CD14-positive monocyte (primary cell): Measurements from ENCODE around the gene BRCA2. TPM values are rescaled to one million over a fixed set of nuclear protein-coding genes. Genes with fewer than 3 reads are reported as not detected.

Source experiments
- DNase-seq, 3 donors: peaks; one replicate each; pipeline ENCODE4 v3.0.0-alpha.2; 2011 to 2022
- H2AFZ ChIP-seq: 2 replicates; pipeline ENCODE4 v1.6.0; 2012; ENCODE audit warnings: mild to moderate bottlenecking, low read depth, low read length, inconsistent platforms; ENCODE audit not compliant: insufficient read depth, poor library complexity, severe bottlenecking
- H3K27ac ChIP-seq, 2 donors: 1 replicate in 1 of 2; 2 replicates in 1 of 2; pipeline ENCODE4 v1.5.1; 2012 to 2013; ENCODE audit warnings: low read length in 2 of 2, control low read depth in 1 of 2, inconsistent platforms in 1 of 2, low read depth in 1 of 2, mild to moderate bottlenecking in 1 of 2
- H3K27me3 ChIP-seq, 2 donors: one replicate each; pipeline versions ENCODE4 v1.6.0 to v1.6.1; 2011 to 2013; ENCODE audit warnings: low read length in 2 of 2; ENCODE audit not compliant: control insufficient read depth in 2 of 2, insufficient read depth in 2 of 2
- H3K36me3 ChIP-seq, 2 donors: replicated peaks in 1 of 2; 1 replicate in 1 of 2; 2 replicates in 1 of 2; pipeline versions ENCODE4 v1.5.1 to v1.6.1; 2012 to 2013; ENCODE audit warnings: low read length in 2 of 2, control low read depth in 1 of 2, inconsistent platforms in 1 of 2, mild to moderate bottlenecking in 1 of 2; ENCODE audit not compliant: insufficient read depth in 2 of 2, control insufficient read depth in 1 of 2
- H3K4me1 ChIP-seq, 2 donors: 1 replicate in 1 of 2; 2 replicates in 1 of 2; pipeline versions ENCODE4 v1.5.1 to v1.6.1; 2012 to 2013; ENCODE audit warnings: low read length in 2 of 2, control low read depth in 1 of 2, inconsistent platforms in 1 of 2, mild to moderate bottlenecking in 1 of 2, moderate library complexity in 1 of 2; ENCODE audit not compliant: insufficient read depth in 2 of 2, control insufficient read depth in 1 of 2
- H3K4me2 ChIP-seq: replicated peaks from 2 replicates; pipeline ENCODE3; 2012; ENCODE audit warnings: low read length, moderate library complexity, mild to moderate bottlenecking; ENCODE audit not compliant: poor library complexity, severe bottlenecking; ENCODE audit errors: extremely low read depth
- H3K4me3 ChIP-seq, 3 experiments: fragments of 200-600 bp in 1 of 3; sonication (generic) in 1 of 3; replicated peaks in 1 of 3; 1 replicate in 2 of 3; 2 replicates in 1 of 3; pipeline ENCODE4 v1.5.1; 2011 to 2013; ENCODE audit warnings: low read length in 3 of 3, mild to moderate bottlenecking in 3 of 3, control low read depth in 2 of 3, low read depth in 2 of 3, inconsistent platforms in 1 of 3, moderate library complexity in 1 of 3
- H3K79me2 ChIP-seq: 2 replicates; pipeline ENCODE4 v1.6.0; 2012; ENCODE audit warnings: mild to moderate bottlenecking, control low read depth, inconsistent platforms, low read length, moderate library complexity; ENCODE audit not compliant: insufficient read depth
- H3K9ac ChIP-seq: 2 replicates; pipeline ENCODE4 v1.6.0; 2017; ENCODE audit warnings: low read length, mild to moderate bottlenecking; ENCODE audit not compliant: insufficient read depth, poor library complexity, severe bottlenecking
- H3K9me3 ChIP-seq, 2 donors: replicated peaks in 1 of 2; 1 replicate in 1 of 2; 2 replicates in 1 of 2; pipeline versions ENCODE4 v1.5.1 to v1.6.1; 2012 to 2013; ENCODE audit warnings: low read length in 2 of 2, control low read depth in 1 of 2; ENCODE audit not compliant: control insufficient read depth in 1 of 2, insufficient read depth in 1 of 2
- H4K20me1 ChIP-seq: 2 replicates; pipeline ENCODE4 v1.6.0; 2012; ENCODE audit warnings: mild to moderate bottlenecking, low read length, control low read depth, moderate library complexity; ENCODE audit not compliant: insufficient read depth
- H3K27ac Mint-ChIP-seq, 7 donors: one replicate each; pipeline ENCODE4 v1.8.0; 2020; ENCODE audit warnings: mild to moderate bottlenecking in 7 of 7, mixed read lengths in 7 of 7, moderate library complexity in 6 of 7, inconsistent platforms in 2 of 7
- H3K27me3 Mint-ChIP-seq, 3 donors: one replicate each; pipeline ENCODE4 v1.8.0; 2021 to 2022; ENCODE audit warnings: low read depth in 3 of 3, mild to moderate bottlenecking in 3 of 3, mixed read lengths in 3 of 3, moderate library complexity in 3 of 3, inconsistent platforms in 1 of 3
- H3K36me3 Mint-ChIP-seq, 2 donors: one replicate each; pipeline ENCODE4 v1.8.0; 2020; ENCODE audit warnings: mixed read lengths in 2 of 2, inconsistent platforms in 1 of 2, mild to moderate bottlenecking in 1 of 2
- H3K4me1 Mint-ChIP-seq: one replicate; pipeline ENCODE4 v1.8.0; 2020; ENCODE audit warnings: mild to moderate bottlenecking, mixed read lengths
- H3K4me3 Mint-ChIP-seq, 2 donors: one replicate each; pipeline ENCODE4 v1.8.0; 2020; ENCODE audit warnings: mild to moderate bottlenecking in 2 of 2, mixed read lengths in 2 of 2, moderate library complexity in 1 of 2
- H3K9me3 Mint-ChIP-seq, 7 donors: one replicate each; pipeline ENCODE4 v1.8.0; 2020 to 2022; ENCODE audit warnings: mixed read lengths in 7 of 7, mild to moderate bottlenecking in 6 of 7, moderate library complexity in 6 of 7, inconsistent platforms in 2 of 7
- WGBS: methylation state at CpG from one replicate; pipeline ENCODE4 v1.1.5; 2013; ENCODE audit warnings: missing lambda C conversion rate; ENCODE audit not compliant: insufficient coverage; 5-methylcytosine and 5-hydroxymethylcytosine counted together
- intact Hi-C, 2 donors: fragments of 100-400 bp; cut with micrococcal nuclease; formaldehyde crosslinking; loops; one replicate each; pipeline versions ENCODE4 v1.15.0 to v1.15.1; 2023
- polyA plus RNA-seq, 3 donors: library from polyadenylated mRNA; depleted of rRNA in 1 of 3; unstranded in 2 of 3; stranded (reverse) in 1 of 3; fragments of 300-500 nt in 2 of 3; fragments of >200 nt in 1 of 3; fragmentation: Illumina TruSeq in 2 of 3; gene quantifications; 1 replicate in 2 of 3; 2 replicates in 1 of 3; pipeline ENCODE4 v1.2.3, GENCODE V29; 2012 to 2021
- TF ChIP-seq, protein P1 (sequence below): fragments of 200-600 bp; IDR thresholded peaks from one replicate; pipeline ENCODE4 v1.8.0; 2022; ENCODE audit warnings: antibody characterized with exemption, mild to moderate bottlenecking

Gene BRCA2
- polyA plus RNA-seq, 3 donors: 0.32 to 0.36 (median 0.36) TPM

DNA sequence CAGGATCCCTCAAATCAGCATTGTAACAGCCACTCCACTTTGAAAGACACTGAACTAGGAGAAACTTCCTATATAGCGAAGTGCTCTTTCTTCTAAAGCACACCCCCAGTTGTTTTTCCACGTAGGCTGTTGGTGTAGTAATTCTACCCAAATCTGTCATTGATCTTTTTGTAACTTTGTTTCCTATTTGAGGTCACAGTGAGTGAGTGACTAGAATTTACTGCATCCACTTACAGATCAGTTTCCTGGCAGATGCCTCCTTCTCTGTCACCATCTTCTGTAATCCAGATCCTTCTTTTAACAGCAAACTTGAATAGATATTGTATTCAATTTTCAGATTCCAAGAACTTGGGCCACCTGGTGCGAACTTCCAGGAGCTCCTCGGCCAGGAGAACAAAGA is 15.4 kb upstream of the BRCA2 start:
- Mint-ChIP-seq H3K36me3 (peaks cover 36 to 37% of the 10 kb centered on the region in 2 donors), H3K9me3 (no peaks in the 10 kb centered on the region), H3K4me1 (peaks cover 2% of the 10 kb centered on the region), H3K27me3 (peaks cover 0 to 3% (median 0%) of the 10 kb centered on the region in 3 donors), H3K4me3 (no peak overlapping the region), H3K27ac (no peak overlapping the region)
- TF ChIP-seq, protein P1, sequence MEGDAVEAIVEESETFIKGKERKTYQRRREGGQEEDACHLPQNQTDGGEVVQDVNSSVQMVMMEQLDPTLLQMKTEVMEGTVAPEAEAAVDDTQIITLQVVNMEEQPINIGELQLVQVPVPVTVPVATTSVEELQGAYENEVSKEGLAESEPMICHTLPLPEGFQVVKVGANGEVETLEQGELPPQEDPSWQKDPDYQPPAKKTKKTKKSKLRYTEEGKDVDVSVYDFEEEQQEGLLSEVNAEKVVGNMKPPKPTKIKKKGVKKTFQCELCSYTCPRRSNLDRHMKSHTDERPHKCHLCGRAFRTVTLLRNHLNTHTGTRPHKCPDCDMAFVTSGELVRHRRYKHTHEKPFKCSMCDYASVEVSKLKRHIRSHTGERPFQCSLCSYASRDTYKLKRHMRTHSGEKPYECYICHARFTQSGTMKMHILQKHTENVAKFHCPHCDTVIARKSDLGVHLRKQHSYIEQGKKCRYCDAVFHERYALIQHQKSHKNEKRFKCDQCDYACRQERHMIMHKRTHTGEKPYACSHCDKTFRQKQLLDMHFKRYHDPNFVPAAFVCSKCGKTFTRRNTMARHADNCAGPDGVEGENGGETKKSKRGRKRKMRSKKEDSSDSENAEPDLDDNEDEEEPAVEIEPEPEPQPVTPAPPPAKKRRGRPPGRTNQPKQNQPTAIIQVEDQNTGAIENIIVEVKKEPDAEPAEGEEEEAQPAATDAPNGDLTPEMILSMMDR: no peak
- Histone ChIP-seq H3K9ac (no peak overlapping the region), H3K4me2 (no peak overlapping the region), H3K4me3 (no peak overlapping the region), H3K4me1 (no peaks in the 10 kb centered on the region), H3K27ac (no peak overlapping the region), H3K36me3 (peaks cover 15 to 35% of the 10 kb centered on the region in 2 donors), H2AFZ (no peak overlapping the region), H3K9me3 (no peaks in the 10 kb centered on the region), H3K79me2 (no peaks in the 10 kb centered on the region), H3K27me3 (no peaks in the 10 kb centered on the region), H4K20me1 (no peaks in the 10 kb centered on the region)
- intact Hi-C loops: no loop called here
- no peak for DNase-seq
- 60% methylated on average over 2 of the region's 4 CpGs for WGBS

DNA sequence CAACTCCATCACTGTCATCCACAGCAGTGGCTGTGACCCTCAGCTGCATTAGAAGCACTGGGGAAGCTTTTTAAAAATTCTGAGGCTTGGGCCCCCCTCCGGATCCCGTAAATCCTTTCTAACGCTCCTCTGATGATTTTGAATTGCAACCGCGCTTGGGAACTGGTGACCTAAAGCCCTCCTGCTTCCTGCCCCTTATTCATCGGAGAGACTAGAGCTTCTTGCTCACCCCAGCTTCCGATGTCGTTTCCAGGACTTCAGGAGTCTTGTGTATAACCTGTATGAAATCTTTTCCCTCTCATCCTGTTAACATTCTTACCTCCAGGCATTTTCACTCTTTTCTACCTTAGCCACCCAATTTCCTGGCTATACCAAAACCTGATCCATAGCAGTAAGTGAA is 14.9 kb upstream of the BRCA2 start:
- H3K4me2 ChIP-seq: no peak overlapping the region
- no peak overlapping the region for H3K9ac ChIP-seq
- H3K4me1 Mint-ChIP-seq: peaks cover 2% of the 10 kb centered on the region
- no peaks in the 10 kb centered on the region for H4K20me1 ChIP-seq
- H3K4me3 ChIP-seq: no peak overlapping the region
- intact Hi-C loops: no loop called here
- no peaks in the 10 kb centered on the region for H3K79me2 ChIP-seq
- no peak for DNase-seq
- H3K27ac Mint-ChIP-seq: no peak overlapping the region
- peaks cover 10 to 30% of the 10 kb centered on the region in 2 donors for H3K36me3 ChIP-seq
- peaks cover 0 to 3% (median 0%) of the 10 kb centered on the region in 3 donors for H3K27me3 Mint-ChIP-seq
- WGBS: 16% methylated on average over 8 of the region's 8 CpGs
- no peak overlapping the region for H3K27ac ChIP-seq
- no peak overlapping the region for H2AFZ ChIP-seq
- no peaks in the 10 kb centered on the region for H3K4me1 ChIP-seq
- TF ChIP-seq, protein P1: no peak
- H3K9me3 ChIP-seq: no peaks in the 10 kb centered on the region
- no peak overlapping the region for H3K4me3 Mint-ChIP-seq
- peaks cover 31 to 33% of the 10 kb centered on the region in 2 donors for H3K36me3 Mint-ChIP-seq
- no peaks in the 10 kb centered on the region for H3K27me3 ChIP-seq
- H3K9me3 Mint-ChIP-seq: no peaks in the 10 kb centered on the region
